ENCODE results near the gene FGFBP2.

DNA sequence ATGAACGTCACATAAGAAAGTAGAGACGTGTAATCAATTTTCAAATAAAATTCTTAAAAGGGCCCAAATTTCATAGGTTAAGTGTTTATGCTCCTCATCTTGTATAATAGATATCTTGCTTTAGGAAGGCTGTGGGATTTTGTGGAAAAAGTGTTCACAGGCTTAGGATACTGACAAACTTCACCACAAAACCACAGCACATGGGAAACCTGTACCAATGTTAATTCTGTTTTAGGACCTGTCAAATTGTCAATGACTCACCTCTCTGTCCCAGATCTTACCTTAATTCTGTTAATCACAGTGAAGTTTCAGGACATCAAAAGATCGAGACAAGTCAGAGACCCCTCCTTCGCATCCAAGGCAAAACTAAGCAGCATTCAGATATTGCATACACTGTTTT, 48.7 kb downstream of the FGFBP2 start:
- TF ChIP-seq, protein P1, sequence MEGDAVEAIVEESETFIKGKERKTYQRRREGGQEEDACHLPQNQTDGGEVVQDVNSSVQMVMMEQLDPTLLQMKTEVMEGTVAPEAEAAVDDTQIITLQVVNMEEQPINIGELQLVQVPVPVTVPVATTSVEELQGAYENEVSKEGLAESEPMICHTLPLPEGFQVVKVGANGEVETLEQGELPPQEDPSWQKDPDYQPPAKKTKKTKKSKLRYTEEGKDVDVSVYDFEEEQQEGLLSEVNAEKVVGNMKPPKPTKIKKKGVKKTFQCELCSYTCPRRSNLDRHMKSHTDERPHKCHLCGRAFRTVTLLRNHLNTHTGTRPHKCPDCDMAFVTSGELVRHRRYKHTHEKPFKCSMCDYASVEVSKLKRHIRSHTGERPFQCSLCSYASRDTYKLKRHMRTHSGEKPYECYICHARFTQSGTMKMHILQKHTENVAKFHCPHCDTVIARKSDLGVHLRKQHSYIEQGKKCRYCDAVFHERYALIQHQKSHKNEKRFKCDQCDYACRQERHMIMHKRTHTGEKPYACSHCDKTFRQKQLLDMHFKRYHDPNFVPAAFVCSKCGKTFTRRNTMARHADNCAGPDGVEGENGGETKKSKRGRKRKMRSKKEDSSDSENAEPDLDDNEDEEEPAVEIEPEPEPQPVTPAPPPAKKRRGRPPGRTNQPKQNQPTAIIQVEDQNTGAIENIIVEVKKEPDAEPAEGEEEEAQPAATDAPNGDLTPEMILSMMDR (conservative IDR thresholded peaks at IDR 0.05): no peak
- TF ChIP-seq EZH2 (IDR thresholded peaks at IDR 0.05; ENCODE audit: low read depth): no peak

Data from PC-9 (cell line).